ENCODE measurements around the gene JPT1. TPM values are rescaled to one million over a fixed set of nuclear protein-coding genes. Genes with fewer than 3 reads are reported as not detected.
A peak's percentile ranks its signal among the peaks of the same experiment; 100 is the strongest.

Gene JPT1
- total and polyA plus RNA-seq, 4 donors = 35.1 to 140 (median 97.1) TPM

GRCh38 chr17:75114552-75115314 lies 39.6 kb downstream of the JPT1 start:
- 26 to 33% methylated on average over 19 of the region's 19 CpGs for WGBS, 2 donors
- Histone ChIP-seq H3K36me3 (ENCODE audit: control insufficient read depth in 4 of 4, insufficient read depth in 4 of 4, low read length in 4 of 4) (peaks cover 0 to 13% (median 5%) of the 10 kb centered on the region in 4 donors), H3K9me3 (ENCODE audit: control insufficient read depth in 4 of 4, insufficient read depth in 3 of 4, low read length in 3 of 4) (no peaks in the 10 kb centered on the region), H3K4me3 (peak overlapping the region; percentile 43), H3K9ac (ENCODE audit: insufficient read depth in 1 of 2, low read length in 2 of 2) (peak overlapping the region in 1 of 2 donors; percentile 63), H3K4me1 (ENCODE audit: control insufficient read depth in 5 of 5, insufficient read depth in 5 of 5, low read length in 5 of 5) (peaks cover 0 to 38% (median 12%) of the 10 kb centered on the region in 5 donors), H3K27ac (ENCODE audit: low read depth in 1 of 2, low read length in 1 of 2) (peak overlapping the region; percentile 90 to 96), H3K27me3 (ENCODE audit: control insufficient read depth in 3 of 3, insufficient read depth in 3 of 3, low read length in 2 of 3) (no peaks in the 10 kb centered on the region)
- TF ChIP-seq CTCF (IDR thresholded peaks at IDR 0.05; ENCODE audit: control extremely low read depth, extremely low read depth) = no peak
- ATAC-seq (ENCODE audit: insufficient read depth, low FRiP score) (no peak), DNase-seq (no peak)

GRCh38 chr17:75113798-75114551 lies 40.3 kb downstream of the JPT1 start:
- 2 to 3% methylated on average over 22 of the region's 22 CpGs for WGBS, 2 donors
- Histone ChIP-seq H3K9me3 (ENCODE audit: control insufficient read depth in 4 of 4, insufficient read depth in 3 of 4, low read length in 3 of 4) (no peaks in the 10 kb centered on the region), H3K36me3 (ENCODE audit: control insufficient read depth in 4 of 4, insufficient read depth in 4 of 4, low read length in 4 of 4) (peaks cover 0 to 12% (median 4%) of the 10 kb centered on the region in 4 donors), H3K4me1 (ENCODE audit: control insufficient read depth in 5 of 5, insufficient read depth in 5 of 5, low read length in 5 of 5) (peaks cover 0 to 44% (median 12%) of the 10 kb centered on the region in 5 donors), H3K27ac (ENCODE audit: low read depth in 1 of 2, low read length in 1 of 2) (peak overlapping the region; percentile 90 to 96), H3K27me3 (ENCODE audit: control insufficient read depth in 3 of 3, insufficient read depth in 3 of 3, low read length in 2 of 3) (peaks cover 0 to under 1% (median 0%) of the 10 kb centered on the region in 3 donors), H3K9ac (ENCODE audit: insufficient read depth in 1 of 2, low read length in 2 of 2) (peak overlapping the region in 1 of 2 donors; percentile 63), H3K4me3 (peak overlapping the region; percentile 43)
- peak; percentile 94 to 98 (median 95) for DNase-seq
- peak; percentile 70 for ATAC-seq (ENCODE audit: insufficient read depth, low FRiP score)
- peak; percentile 93 for TF ChIP-seq CTCF (IDR thresholded peaks at IDR 0.05; ENCODE audit: control extremely low read depth, extremely low read depth)

GRCh38 chr17:75111777-75112335 lies 42.5 kb downstream of the JPT1 start:
- no peaks in the 10 kb centered on the region for H3K9me3 ChIP-seq (ENCODE audit: control insufficient read depth in 4 of 4, insufficient read depth in 3 of 4, low read length in 3 of 4)
- no peak for TF ChIP-seq CTCF (IDR thresholded peaks at IDR 0.05; ENCODE audit: control extremely low read depth, extremely low read depth)
- ATAC-seq (ENCODE audit: insufficient read depth, low FRiP score) (no peak), DNase-seq (no peak)
- H3K4me3 ChIP-seq = no peak overlapping the region
- peaks cover 0 to 40% (median 12%) of the 10 kb centered on the region in 5 donors for H3K4me1 ChIP-seq (ENCODE audit: control insufficient read depth in 5 of 5, insufficient read depth in 5 of 5, low read length in 5 of 5)
- H3K9ac ChIP-seq (ENCODE audit: insufficient read depth in 1 of 2, low read length in 2 of 2) = no peak overlapping the region
- H3K27ac ChIP-seq (ENCODE audit: low read depth in 1 of 2, low read length in 1 of 2) = peak overlapping the region in 1 of 2 donors; percentile 4
- 67 to 73% methylated on average over 7 of the region's 7 CpGs for WGBS, 2 donors
- peaks cover 0 to 4% (median 0%) of the 10 kb centered on the region in 3 donors for H3K27me3 ChIP-seq (ENCODE audit: control insufficient read depth in 3 of 3, insufficient read depth in 3 of 3, low read length in 2 of 3)
- H3K36me3 ChIP-seq (ENCODE audit: control insufficient read depth in 4 of 4, insufficient read depth in 4 of 4, low read length in 4 of 4) = peaks cover 0 to 6% (median under 1%) of the 10 kb centered on the region in 4 donors

Measured in lung (tissue), 12 donors.